GM21717 (cell line): ENCODE measurements around the gene SPIN2A.
"Not testable (repeated sequence)": the region's sequence is repeated elsewhere in the genome, so short reads cannot be mapped to it uniquely, and the experiment has no call there.

Experiments used
- ATAC-seq: cut with Tn5 transposase; IDR thresholded peaks from one replicate; pipeline ENCODE4 v1.9.1; 2021; ENCODE audit warnings: mild to moderate bottlenecking, moderate library complexity; ENCODE audit not compliant: unreplicated experiment

The SPIN2A gene

GRCh38 chrX:57137073-57137472, at the start of gene SPIN2A:
TSS of gene SPIN2A (minus strand) at chrX:57137397. CDS start at chrX:57136597, 800 bp downstream.
- ATAC-seq = not testable (repeated sequence)

- ATAC-seq = no peak
Observed at GRCh38 chrX:57178605-57179004, 41.4 kb upstream of the SPIN2A start.

- no peak for ATAC-seq
Observed at GRCh38 chrX:57177070-57177469, 39.9 kb upstream of the SPIN2A start.

DNA sequence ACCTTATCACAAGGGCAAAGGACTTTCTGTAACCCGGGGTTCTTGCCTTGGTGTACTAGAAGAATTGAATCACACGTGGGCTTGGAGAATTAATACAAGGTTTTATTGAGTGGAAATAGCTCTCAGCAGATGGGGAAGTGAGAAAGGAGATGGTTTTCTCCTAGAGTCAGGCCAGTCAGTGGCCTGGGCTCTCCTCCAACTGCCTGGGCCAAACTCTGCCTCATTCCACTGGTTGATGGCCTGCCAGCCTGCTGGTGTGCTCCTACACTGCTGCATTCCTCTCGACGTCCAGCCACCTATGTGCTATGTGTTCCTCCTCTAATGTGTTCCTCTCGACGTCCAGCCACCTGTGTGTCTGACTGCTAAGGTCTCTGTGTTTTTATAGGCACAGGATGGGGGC, 35.3 kb upstream of the SPIN2A start:
- ATAC-seq = no peak

DNA sequence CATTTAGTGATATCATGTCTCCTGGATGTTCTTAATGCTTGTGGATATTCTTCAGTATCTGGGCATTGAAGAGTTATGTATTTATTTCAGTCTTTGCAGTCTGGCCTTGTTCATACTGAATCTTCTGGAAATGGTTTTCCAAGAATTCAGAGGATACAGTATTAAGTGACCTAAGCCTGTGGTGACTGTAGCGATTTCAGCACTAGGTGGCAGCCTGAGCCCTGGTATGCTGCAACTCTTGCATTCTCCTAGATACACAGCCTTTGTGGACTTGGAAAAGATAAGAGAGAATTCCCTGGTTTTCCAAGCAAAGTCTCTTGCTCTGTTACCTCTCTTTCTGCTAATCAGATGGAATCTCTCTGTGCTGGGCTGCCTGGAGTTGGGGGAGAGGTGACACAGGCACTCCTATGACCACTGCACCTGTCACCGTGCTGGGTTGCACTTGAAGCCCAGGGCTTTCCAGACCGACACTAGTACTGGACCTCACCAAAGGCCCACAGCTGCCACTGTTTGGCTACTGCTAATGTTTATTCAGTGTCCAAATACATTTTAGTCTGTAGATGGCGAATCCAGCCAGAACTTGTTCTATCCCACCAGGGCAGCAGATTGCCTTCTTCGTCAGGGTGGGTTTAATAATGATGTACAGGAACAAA, 19.3 kb upstream of the SPIN2A start:
- ATAC-seq = no peak

GRCh38 chrX:57155171-57155570, 18.0 kb upstream of the SPIN2A start:
- no peak for ATAC-seq

GRCh38 chrX:57152222-57152621, 15.0 kb upstream of the SPIN2A start:
- not testable (repeated sequence) for ATAC-seq

GRCh38 chrX:57138674-57139073, 1.5 kb upstream of the SPIN2A start:
- no peak for ATAC-seq

GRCh38 chrX:57137501-57137900, 304 bp upstream of the SPIN2A start:
- ATAC-seq = no peak

DNA sequence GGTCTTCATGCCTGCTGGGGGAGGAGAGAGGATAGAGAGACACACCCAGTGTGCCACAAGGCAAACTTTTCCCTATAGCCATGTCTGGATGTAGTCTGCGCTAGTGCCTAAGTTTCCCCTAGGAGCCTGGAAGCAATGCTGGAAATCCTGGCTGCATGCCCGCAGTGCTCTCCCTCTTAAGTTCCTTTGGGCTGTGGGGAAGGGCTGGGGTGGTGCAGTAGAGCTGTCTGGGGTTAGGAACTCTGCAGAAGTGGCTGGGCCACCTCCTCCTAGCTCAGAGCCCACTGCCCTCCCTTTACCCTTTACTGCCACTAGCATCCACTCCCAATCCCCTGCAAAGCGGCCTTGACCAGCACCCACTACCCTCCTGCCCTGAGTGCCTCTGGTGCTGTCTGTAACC, 608 bp downstream of the SPIN2A start:
- ATAC-seq = not testable (repeated sequence)

GRCh38 chrX:57135287-57135686, 1.9 kb downstream of the SPIN2A start:
- no peak for ATAC-seq

GRCh38 chrX:57134702-57135101, 2.5 kb downstream of the SPIN2A start:
- no peak for ATAC-seq

DNA sequence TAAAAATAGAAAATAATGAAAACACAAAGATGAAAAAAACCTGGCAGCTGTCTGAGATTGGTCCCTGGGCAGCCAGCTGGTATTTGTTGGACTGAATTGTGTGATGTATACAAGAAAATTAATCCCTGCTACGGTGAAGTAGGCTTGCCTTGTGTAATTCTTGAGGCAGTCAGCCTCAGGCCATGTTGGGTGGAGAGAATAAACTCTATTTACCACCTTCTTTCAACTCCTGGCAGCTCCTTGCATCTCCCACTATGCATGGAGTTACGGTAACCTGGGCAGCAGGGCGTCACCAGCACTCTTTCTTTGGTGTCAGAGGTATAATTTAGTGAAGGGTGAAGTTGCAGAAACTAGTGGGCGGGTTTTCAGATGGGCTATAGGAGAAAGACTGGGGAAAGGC, 3.5 kb downstream of the SPIN2A start:
- no peak for ATAC-seq

DNA sequence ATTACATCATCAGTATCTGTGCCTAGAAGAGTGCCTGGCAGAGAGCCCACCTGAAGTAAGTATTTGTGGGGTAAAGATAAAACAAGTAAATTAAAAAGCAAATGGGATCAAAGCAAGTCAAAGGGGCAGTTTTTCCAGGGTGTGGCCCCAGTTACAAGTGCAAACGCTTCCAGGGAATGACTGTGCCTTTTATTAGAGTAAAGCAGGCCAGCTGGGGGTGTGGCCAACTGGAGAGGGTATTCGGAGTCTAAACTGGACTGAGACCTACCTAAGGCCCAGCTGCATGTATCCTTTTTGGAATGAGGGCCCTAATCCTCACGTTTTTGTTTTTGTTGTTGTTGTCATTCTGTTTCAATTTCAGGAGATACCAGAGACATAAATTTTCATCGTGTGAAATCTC, 3.9 kb downstream of the SPIN2A start:
- not testable (repeated sequence) for ATAC-seq

DNA sequence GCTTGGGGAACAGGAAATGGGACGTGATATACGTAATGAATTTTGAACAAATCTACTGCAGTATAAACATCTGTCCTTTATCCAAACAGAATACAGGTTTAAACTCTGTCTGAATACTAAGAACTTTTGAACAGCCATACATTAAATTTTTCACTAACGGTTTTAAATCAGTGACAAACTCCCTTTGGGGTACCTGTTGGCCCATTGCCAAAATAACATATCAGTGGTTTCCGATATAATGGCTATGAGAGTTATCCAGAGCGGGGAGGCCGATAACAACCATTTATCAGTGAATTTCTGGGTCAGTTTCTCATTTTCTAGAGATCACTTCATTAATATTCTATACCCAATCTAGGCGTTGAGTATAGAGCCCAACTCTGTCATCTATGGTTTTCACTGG, 5.2 kb downstream of the SPIN2A start:
- ATAC-seq = no peak

DNA sequence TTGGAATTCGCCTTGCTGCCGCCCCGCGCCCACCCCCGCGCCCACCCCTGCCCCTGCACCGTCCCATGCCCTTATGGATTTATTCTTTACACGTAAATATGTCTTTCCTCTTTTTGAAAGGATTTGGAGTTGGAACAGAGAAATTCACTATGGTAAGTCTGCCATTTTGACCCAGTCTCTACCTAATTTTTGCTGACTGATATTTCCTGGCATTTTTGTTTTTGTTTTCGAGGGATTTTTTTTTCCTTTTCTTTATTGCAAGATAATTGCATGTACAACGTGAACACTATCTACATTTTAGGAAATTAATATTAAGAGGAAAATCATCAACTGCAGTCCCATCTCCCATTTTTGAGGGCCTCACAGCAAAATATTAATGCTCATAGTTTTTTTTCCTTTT, 15.4 kb downstream of the SPIN2A start:
- no peak for ATAC-seq

DNA sequence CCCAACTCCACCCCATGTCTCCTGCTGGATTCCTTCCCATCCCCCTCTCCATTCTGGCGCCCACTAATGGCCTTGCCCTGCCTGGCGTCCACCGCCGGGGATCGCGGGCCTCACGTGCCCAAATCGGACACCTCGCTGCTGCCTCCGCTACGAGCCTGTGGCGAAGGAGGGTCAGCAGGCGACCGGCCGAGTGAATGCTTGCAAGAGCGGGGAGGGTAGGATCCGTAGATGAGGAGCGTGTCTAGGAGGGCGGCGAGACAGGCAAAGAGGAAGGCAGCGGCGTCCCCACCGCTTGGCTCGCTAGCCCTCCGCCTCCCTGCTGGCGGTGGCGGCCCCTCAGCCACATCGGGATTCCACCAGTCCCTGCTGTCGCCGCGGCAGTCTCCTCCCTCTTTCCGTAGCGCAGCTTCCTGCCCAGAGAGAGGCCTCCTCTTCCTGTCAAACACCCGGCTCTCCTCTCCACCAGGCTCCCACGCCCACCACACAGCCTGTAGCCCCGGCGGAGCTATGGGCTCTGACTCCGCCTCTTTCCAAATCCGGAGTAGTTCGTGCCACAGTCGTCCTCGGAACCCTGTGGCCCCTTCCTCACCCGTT, 15.9 kb downstream of the SPIN2A start, which contains the start of gene SPIN2B:
Gene SPIN2B (minus strand): TSS at position 387 of the 594 bp plus-strand sequence.
- ATAC-seq = peak; percentile 100

- ATAC-seq = not testable (repeated sequence)
Observed at GRCh38 chrX:57120619-57121161, 16.5 kb downstream of the SPIN2A start.

DNA sequence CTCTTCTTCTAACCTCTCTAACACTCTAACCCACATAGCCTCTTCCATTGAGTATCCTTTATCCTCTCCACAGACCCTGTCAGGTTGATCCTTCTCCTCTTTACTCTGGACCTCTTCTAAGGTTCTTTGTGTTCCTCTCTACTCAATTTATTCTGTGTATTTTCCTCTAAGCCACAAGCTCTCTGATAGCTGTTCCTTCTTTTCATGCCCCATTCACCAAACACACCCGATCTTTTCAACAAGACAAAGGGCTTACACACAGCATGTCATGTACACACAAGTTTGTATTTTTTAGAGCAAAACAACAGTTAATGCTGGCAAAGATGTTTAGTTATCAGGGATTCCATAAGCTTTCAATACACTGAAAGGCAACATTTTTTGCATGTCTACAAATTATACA, 17.8 kb downstream of the SPIN2A start:
- ATAC-seq = no peak

- not testable (repeated sequence) for ATAC-seq
Observed at GRCh38 chrX:57117566-57117965, 19.6 kb downstream of the SPIN2A start.

- ATAC-seq = no peak
Observed at GRCh38 chrX:57104921-57105398, 32.2 kb downstream of the SPIN2A start.

DNA sequence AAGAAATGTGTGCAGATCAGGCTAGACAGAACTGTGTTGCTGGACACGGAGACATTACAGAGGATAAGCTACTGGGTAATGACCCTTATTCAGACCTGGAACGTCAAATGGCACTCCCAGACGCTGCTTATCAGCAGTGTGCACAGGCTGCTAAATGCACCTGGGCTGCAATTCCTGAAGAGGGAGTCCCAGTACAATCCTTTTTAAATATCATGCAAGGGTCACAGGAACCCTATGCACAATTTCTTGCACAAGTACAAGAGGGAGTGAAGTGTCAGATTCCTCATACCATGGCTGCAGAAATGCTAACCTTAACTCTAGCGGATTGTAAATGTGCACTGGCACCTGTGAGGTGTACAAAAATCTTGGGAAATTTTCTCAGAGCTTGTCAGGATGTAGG, 32.8 kb downstream of the SPIN2A start:
- no peak for ATAC-seq
